Measurements from ENCODE around the gene ANP32D. TPM values are rescaled to one million over a fixed set of nuclear protein-coding genes. Genes with fewer than 3 reads are reported as not detected.
"Not testable (repeated sequence)": the region's sequence is repeated elsewhere in the genome, so short reads cannot be mapped to it uniquely, and the experiment has no call there.

Gene ANP32D
- total RNA-seq, 1 donor from 2014 or later = not detected

DNA sequence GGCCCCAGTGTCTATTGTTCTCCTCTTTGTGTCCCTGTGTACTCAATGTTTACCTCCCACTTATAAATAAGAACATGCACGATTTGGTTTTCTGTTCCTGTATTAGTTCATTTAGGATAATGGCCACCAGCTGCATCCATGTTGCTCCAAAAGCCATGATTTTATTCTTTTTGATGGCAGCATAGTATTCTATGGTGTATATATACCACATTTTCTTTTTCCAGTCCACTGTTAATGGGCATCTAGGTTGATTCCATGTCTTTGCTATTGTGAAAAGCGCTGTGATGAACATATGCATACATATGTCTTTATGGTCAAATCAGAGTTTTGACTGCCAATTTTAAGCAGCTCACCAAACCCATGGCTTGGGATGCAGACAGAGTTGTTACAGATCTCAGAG, 17.2 kb upstream of the ANP32D start:
- TF ChIP-seq, protein P1, sequence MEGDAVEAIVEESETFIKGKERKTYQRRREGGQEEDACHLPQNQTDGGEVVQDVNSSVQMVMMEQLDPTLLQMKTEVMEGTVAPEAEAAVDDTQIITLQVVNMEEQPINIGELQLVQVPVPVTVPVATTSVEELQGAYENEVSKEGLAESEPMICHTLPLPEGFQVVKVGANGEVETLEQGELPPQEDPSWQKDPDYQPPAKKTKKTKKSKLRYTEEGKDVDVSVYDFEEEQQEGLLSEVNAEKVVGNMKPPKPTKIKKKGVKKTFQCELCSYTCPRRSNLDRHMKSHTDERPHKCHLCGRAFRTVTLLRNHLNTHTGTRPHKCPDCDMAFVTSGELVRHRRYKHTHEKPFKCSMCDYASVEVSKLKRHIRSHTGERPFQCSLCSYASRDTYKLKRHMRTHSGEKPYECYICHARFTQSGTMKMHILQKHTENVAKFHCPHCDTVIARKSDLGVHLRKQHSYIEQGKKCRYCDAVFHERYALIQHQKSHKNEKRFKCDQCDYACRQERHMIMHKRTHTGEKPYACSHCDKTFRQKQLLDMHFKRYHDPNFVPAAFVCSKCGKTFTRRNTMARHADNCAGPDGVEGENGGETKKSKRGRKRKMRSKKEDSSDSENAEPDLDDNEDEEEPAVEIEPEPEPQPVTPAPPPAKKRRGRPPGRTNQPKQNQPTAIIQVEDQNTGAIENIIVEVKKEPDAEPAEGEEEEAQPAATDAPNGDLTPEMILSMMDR (IDR thresholded peaks at IDR 0.05; ENCODE audit: insufficient read depth, low read length, severe bottlenecking) = no peak
- Histone ChIP-seq H3K4me3 (ENCODE audit: low read depth, low read length) (no peak overlapping the region), H3K36me3 (ENCODE audit: control insufficient read depth, insufficient read depth, low read length) (no peaks in the 10 kb centered on the region), H3K27me3 (ENCODE audit: control insufficient read depth, insufficient read depth, low read length) (no peaks in the 10 kb centered on the region)
- no peak for FAIRE-seq
- no peak for DNase-seq (ENCODE audit: low read depth)

DNA sequence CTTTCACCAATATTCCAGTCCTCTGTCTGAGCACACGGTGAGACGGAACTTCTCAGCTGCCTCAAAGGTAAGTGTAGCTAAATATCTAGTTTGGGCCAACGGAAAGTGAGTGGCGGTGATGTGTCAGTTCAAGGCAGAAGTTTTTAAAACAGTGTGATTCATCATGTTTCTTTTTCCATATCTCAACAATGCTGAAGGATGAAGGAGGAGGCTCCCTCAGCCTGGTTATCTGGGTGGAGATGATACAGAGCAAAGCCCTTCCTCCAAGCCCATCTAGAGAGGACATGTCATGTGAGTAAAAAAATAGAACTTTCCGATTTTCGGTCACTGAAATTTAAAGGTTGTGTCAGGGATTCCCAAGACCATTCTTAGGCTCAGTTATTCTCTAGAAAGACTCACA, 13.1 kb upstream of the ANP32D start:
- DNase-seq (ENCODE audit: low read depth) = no peak
- TF ChIP-seq, protein P1 (IDR thresholded peaks at IDR 0.05; ENCODE audit: insufficient read depth, low read length, severe bottlenecking) = no peak
- no peaks in the 10 kb centered on the region for H3K27me3 ChIP-seq (ENCODE audit: control insufficient read depth, insufficient read depth, low read length)
- H3K36me3 ChIP-seq (ENCODE audit: control insufficient read depth, insufficient read depth, low read length) = no peaks in the 10 kb centered on the region
- FAIRE-seq = no peak
- H3K4me3 ChIP-seq (ENCODE audit: low read depth, low read length) = no peak overlapping the region

DNA sequence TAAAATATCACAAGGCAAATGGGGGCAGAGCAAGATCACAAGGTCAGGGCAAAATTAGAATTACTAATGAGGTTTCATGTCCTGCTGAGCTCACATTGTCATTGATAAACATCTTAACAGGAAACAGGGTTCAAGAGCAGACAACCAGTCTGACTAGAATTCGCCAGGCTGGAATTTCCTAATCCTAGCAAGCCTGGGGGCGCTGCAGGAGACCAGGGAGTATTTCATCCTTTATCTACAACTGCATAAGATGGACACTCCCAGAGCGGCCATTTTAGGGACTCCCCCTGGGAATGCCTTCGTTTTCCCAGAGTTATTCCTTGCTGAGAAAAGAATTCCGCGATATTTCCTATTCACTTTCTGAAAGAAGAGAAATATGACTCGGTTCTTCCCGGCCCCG, 3.3 kb upstream of the ANP32D start:
- not testable (repeated sequence) for H3K36me3 ChIP-seq (ENCODE audit: control insufficient read depth, insufficient read depth, low read length); FAIRE-seq; H3K27me3 ChIP-seq (ENCODE audit: control insufficient read depth, insufficient read depth, low read length); DNase-seq (ENCODE audit: low read depth); H3K4me3 ChIP-seq (ENCODE audit: low read depth, low read length)

DNA sequence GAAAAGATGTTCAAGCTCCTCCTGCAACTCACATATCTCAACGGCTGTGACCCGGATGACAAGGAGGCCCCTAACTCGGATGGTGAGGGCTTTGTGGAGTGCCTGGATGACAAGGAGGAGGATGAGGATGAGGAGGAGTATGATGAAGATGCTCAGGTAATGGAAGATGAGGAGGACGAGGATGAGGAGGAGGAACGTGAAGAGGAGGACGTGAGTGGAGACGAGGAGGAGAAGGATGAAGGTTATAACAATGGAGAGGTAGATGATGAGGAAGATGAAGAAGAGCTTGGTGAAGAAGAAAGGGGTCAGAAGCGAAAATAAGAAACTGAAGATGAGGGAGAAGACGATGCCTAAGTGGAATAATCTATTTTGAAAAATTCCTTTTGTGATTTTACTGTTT, 702 bp downstream of the ANP32D start:
- TF ChIP-seq, protein P1 (IDR thresholded peaks at IDR 0.05; ENCODE audit: insufficient read depth, low read length, severe bottlenecking) = no peak
- no peaks in the 10 kb centered on the region for H3K36me3 ChIP-seq (ENCODE audit: control insufficient read depth, insufficient read depth, low read length)
- FAIRE-seq = no peak
- no peaks in the 10 kb centered on the region for H3K27me3 ChIP-seq (ENCODE audit: control insufficient read depth, insufficient read depth, low read length)
- H3K4me3 ChIP-seq (ENCODE audit: low read depth, low read length) = no peak overlapping the region
- no peak for DNase-seq (ENCODE audit: low read depth)

DNA sequence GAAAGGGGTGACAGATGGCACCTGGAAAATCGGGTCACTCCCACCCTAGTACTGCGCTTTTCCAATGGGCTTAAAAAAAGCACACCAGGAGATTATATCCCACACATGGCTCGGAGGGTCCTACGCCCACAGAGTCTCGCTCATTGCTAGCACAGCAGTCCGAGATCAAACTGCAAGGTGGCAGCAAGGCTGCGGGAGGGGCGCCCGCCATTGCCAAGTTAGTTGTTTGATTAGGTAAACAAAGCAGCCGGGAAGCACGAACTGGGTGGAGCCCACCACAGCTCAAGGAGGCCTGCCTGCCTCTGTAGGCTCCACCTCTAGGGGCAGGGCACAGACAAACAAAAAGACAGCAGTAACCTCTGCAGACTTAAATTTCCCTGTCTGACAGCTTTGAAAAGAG, 2.1 kb downstream of the ANP32D start:
- not testable (repeated sequence) for H3K4me3 ChIP-seq (ENCODE audit: low read depth, low read length); H3K27me3 ChIP-seq (ENCODE audit: control insufficient read depth, insufficient read depth, low read length); H3K36me3 ChIP-seq (ENCODE audit: control insufficient read depth, insufficient read depth, low read length); DNase-seq (ENCODE audit: low read depth); FAIRE-seq

DNA sequence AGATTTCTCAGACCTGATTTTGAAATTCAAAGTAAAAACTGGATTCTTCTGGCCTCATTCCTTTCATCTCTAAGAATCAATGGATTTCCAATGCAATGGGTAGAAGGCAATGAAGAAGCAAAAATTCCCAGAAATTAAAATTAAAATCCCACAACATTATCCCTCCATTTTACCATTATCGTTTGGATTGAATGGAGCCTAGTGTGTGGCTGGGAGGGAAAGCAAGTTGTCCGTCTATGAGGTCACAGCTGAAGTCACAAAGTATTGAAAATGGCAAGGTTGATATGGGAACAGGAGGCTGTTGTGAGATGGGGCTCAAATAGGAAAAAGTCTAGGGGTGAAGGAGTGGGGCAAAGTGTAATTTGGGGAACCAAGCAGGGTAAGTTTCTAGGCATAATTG, 9.8 kb downstream of the ANP32D start, which contains the start of gene C12orf54:
TSS of gene C12orf54 (plus strand) at position 301 of the 400 bp plus-strand sequence. CDS start 799 bp downstream, outside the sequence.
- no peak for DNase-seq (ENCODE audit: low read depth)
- Histone ChIP-seq H3K27me3 (ENCODE audit: control insufficient read depth, insufficient read depth, low read length) (no peaks in the 10 kb centered on the region), H3K4me3 (ENCODE audit: low read depth, low read length) (no peak within 1 kb of the TSS), H3K36me3 (ENCODE audit: control insufficient read depth, insufficient read depth, low read length) (no peaks in the 10 kb centered on the region)
- no peak for FAIRE-seq
- TF ChIP-seq, protein P1 (IDR thresholded peaks at IDR 0.05; ENCODE audit: insufficient read depth, low read length, severe bottlenecking) = no peak

DNA sequence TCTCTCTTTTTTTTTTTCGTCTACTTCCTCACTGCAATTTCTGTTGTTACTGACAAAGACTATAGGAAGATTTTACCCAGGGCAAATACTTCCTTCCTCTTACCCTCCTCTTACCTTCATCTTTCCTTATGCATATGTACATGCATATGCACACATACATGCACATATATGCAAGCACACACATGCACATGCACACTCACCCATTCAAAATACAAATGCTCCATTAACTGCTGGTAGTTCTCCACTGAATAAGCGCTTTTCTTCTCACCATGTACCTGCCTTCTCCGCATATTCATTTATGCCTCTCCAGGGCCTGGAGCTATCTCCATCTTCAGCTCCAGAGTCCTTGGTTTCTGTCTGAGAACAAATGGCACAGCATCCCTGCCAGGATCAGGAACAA, 10.6 kb downstream of the ANP32D start:
- TF ChIP-seq, protein P1 (IDR thresholded peaks at IDR 0.05; ENCODE audit: insufficient read depth, low read length, severe bottlenecking) = no peak
- H3K36me3 ChIP-seq (ENCODE audit: control insufficient read depth, insufficient read depth, low read length) = no peaks in the 10 kb centered on the region
- no peak overlapping the region for H3K4me3 ChIP-seq (ENCODE audit: low read depth, low read length)
- DNase-seq (ENCODE audit: low read depth) = no peak
- no peak for FAIRE-seq
- H3K27me3 ChIP-seq (ENCODE audit: control insufficient read depth, insufficient read depth, low read length) = no peaks in the 10 kb centered on the region

Measured in bronchial epithelial cell (primary cell).